Suprapubic skin (tissue), 4 donors: ENCODE measurements around the gene IVD. TPM values are rescaled to one million over a fixed set of nuclear protein-coding genes. Genes with fewer than 3 reads are reported as not detected.
A peak's percentile ranks its signal among the peaks of the same experiment; 100 is the strongest.

Experiments
- DNase-seq, 2 donors: peaks; one replicate each; pipeline ENCODE4 v3.0.0-alpha.2; 2019; ENCODE audit warnings: low spot score in 2 of 2
- H3K27ac ChIP-seq: fragments of 200-600 bp; sonication (generic); one replicate; pipeline ENCODE4 v1.5.1; 2019
- H3K27me3 ChIP-seq: fragments of 200-600 bp; sonication (generic); one replicate; pipeline ENCODE4 v1.5.1; 2019
- H3K36me3 ChIP-seq: fragments of 200-600 bp; sonication (generic); one replicate; pipeline ENCODE4 v1.5.1; 2019
- H3K4me1 ChIP-seq: fragments of 200-600 bp; sonication (generic); one replicate; pipeline ENCODE4 v1.5.1; 2019
- H3K4me3 ChIP-seq: fragments of 200-600 bp; sonication (generic); one replicate; pipeline ENCODE4 v1.5.1; 2019; ENCODE audit warnings: mild to moderate bottlenecking
- H3K9me3 ChIP-seq: fragments of 200-600 bp; sonication (generic); one replicate; pipeline ENCODE4 v1.5.1; 2019
- CTCF ChIP-seq, 2 donors: fragments of 200-600 bp in 1 of 2; fragments of 450-650 bp in 1 of 2; sonication (generic) in 1 of 2; IDR thresholded peaks; one replicate each; pipeline ENCODE4 v1.5.1; 2016 to 2019; ENCODE audit warnings: antibody characterized with exemption in 2 of 2, mild to moderate bottlenecking in 1 of 2, moderate library complexity in 1 of 2
- EP300 ChIP-seq: sonication (generic); formaldehyde crosslinking; IDR thresholded peaks from one replicate; pipeline ENCODE4 v1.6.1; 2017; ENCODE audit warnings: antibody characterized with exemption
- POLR2A ChIP-seq, 2 donors: fragments of 450-650 bp; IDR thresholded peaks; one replicate each; pipeline ENCODE4 v1.6.1; 2017; ENCODE audit warnings: antibody characterized with exemption in 2 of 2, mild to moderate bottlenecking in 2 of 2, moderate library complexity in 2 of 2
- POLR2AphosphoS5 ChIP-seq, 3 donors: sonication (generic); formaldehyde crosslinking; IDR thresholded peaks; one replicate each; pipeline ENCODE4 v1.6.1; 2017; ENCODE audit warnings: antibody characterized with exemption in 3 of 3
- WGBS: methylation state at CpG from one replicate; pipeline ENCODE4 v1.1.5; 2018; 5-methylcytosine and 5-hydroxymethylcytosine counted together
- total RNA-seq, 4 donors: library from RNA; depleted of rRNA; stranded (reverse); fragments of >200 nt; gene quantifications; one replicate each; pipeline ENCODE4 v1.1.0, GENCODE V29; 2016

Gene IVD
- total RNA-seq, 4 donors from 2014 or later, result 7.7 to 18.3 (median 13.3) TPM

GRCh38 chr15:40428185-40428584, 22.6 kb downstream of the IVD start:
- 100% methylated on average over 3 of the region's 4 CpGs for WGBS

GRCh38 chr15:40429068-40429710, 23.6 kb downstream of the IVD start:
- Histone ChIP-seq H3K27me3 (no peaks in the 10 kb centered on the region), H3K4me3 (no peak overlapping the region), H3K36me3 (no peaks in the 10 kb centered on the region), H3K4me1 (peaks cover 6% of the 10 kb centered on the region), H3K27ac (no peak overlapping the region), H3K9me3 (no peaks in the 10 kb centered on the region)
- TF ChIP-seq POLR2A (IDR thresholded peaks at IDR 0.05), result no peak
- TF ChIP-seq CTCF (IDR thresholded peaks at IDR 0.05), result no peak
- no peak for TF ChIP-seq POLR2AphosphoS5 (IDR thresholded peaks at IDR 0.05)
- TF ChIP-seq EP300, result no peak
- DNase-seq, result no peak
- 76% methylated on average over 9 of the region's 10 CpGs for WGBS

More at GRCh38 chr15:40428185-40428584, 22.6 kb downstream of the IVD start:
- DNase-seq, result no peak
- TF ChIP-seq POLR2AphosphoS5 (IDR thresholded peaks at IDR 0.05) (no peak), EP300 (no peak), POLR2A (IDR thresholded peaks at IDR 0.05) (no peak), CTCF (IDR thresholded peaks at IDR 0.05) (no peak)
- Histone ChIP-seq H3K27me3 (no peaks in the 10 kb centered on the region), H3K27ac (no peak overlapping the region), H3K36me3 (no peaks in the 10 kb centered on the region), H3K4me1 (peaks cover 6% of the 10 kb centered on the region), H3K9me3 (no peaks in the 10 kb centered on the region), H3K4me3 (no peak overlapping the region)

GRCh38 chr15:40430271-40430805, 24.7 kb downstream of the IVD start:
- H3K27me3 ChIP-seq, result peaks cover 2% of the 10 kb centered on the region
- DNase-seq, result no peak
- TF ChIP-seq POLR2A (IDR thresholded peaks at IDR 0.05), result no peak
- no peak for TF ChIP-seq EP300
- no peak overlapping the region for H3K4me3 ChIP-seq
- no peaks in the 10 kb centered on the region for H3K36me3 ChIP-seq
- 38% methylated on average over 10 of the region's 10 CpGs for WGBS
- H3K4me1 ChIP-seq, result peaks cover 6% of the 10 kb centered on the region
- no peak overlapping the region for H3K27ac ChIP-seq
- no peaks in the 10 kb centered on the region for H3K9me3 ChIP-seq

- 74% methylated on average over 17 of the region's 20 CpGs for WGBS
- H3K27me3 ChIP-seq, result peaks cover 26% of the 10 kb centered on the region
- H3K9me3 ChIP-seq, result no peaks in the 10 kb centered on the region
- no peak for DNase-seq
- H3K27ac ChIP-seq, result no peak overlapping the region
- no peak overlapping the region for H3K4me3 ChIP-seq
- H3K4me1 ChIP-seq, result peaks cover 43% of the 10 kb centered on the region
- TF ChIP-seq EP300 (no peak), CTCF (IDR thresholded peaks at IDR 0.05) (no peak), POLR2AphosphoS5 (IDR thresholded peaks at IDR 0.05) (no peak), POLR2A (IDR thresholded peaks at IDR 0.05) (no peak)
- H3K36me3 ChIP-seq, result no peaks in the 10 kb centered on the region
These were observed 29.6 kb downstream of the IVD start for GRCh38 chr15:40435023-40435709.

- no peak overlapping the region for H3K27ac ChIP-seq
- TF ChIP-seq POLR2A (IDR thresholded peaks at IDR 0.05) (no peak), CTCF (IDR thresholded peaks at IDR 0.05) (no peak), EP300 (no peak), POLR2AphosphoS5 (IDR thresholded peaks at IDR 0.05) (no peak)
- H3K27me3 ChIP-seq, result peaks cover 26% of the 10 kb centered on the region
- DNase-seq, result no peak
- WGBS, result 9% methylated on average over 11 of the region's 15 CpGs
- no peaks in the 10 kb centered on the region for H3K36me3 ChIP-seq
- H3K4me1 ChIP-seq, result peaks cover 46% of the 10 kb centered on the region
- peak overlapping the region; percentile 49 for H3K4me3 ChIP-seq
- H3K9me3 ChIP-seq, result no peaks in the 10 kb centered on the region
These were observed 30.1 kb downstream of the IVD start for GRCh38 chr15:40435710-40436089.
